H1 (cell line): ENCODE results near the gene TPRN. TPM values are rescaled to one million over a fixed set of nuclear protein-coding genes. Genes with fewer than 3 reads are reported as not detected.
A peak's percentile ranks its signal among the peaks of the same experiment; 100 is the strongest.

ENCODE experiments used
- CTCF ChIA-PET: fragments of 300-600 bp; sonication (Branson Sonifier 250); formaldehyde crosslinking; loops from one replicate; lab custom pipeline; 2021; ENCODE audit not compliant: partially characterized antibody; lab: Charles Lee
- POLR2A ChIA-PET: fragments of 300-600 bp; sonication (Branson Sonifier 250); formaldehyde crosslinking; loops from one replicate; lab custom pipeline; 2021; ENCODE audit warnings: inconsistent platforms; ENCODE audit not compliant: partially characterized antibody; lab: Charles Lee
- DNase-seq, 2 experiments: peaks; one replicate each; pipeline versions ENCODE4 v3.0.0 to v3.0.0-alpha.2; 2010 to 2022; ENCODE audit warnings: low spot score in 2 of 2, low read depth in 1 of 2, mixed read lengths in 1 of 2
- FAIRE-seq: peaks from 2 replicates; lab custom pipeline; 2011; peaks lifted over from hg19 to GRCh38; lab: Jason Lieb, UNC
- H2AFZ ChIP-seq: 2 replicates; pipeline ENCODE4 v1.8.1; 2012; ENCODE audit warnings: low read length, inconsistent platforms
- H2AK5ac ChIP-seq: 2 replicates; pipeline ENCODE4 v1.6.1; 2013; ENCODE audit warnings: low read depth, low read length
- H2BK120ac ChIP-seq: replicated peaks from 2 replicates; pipeline ENCODE3; 2013; ENCODE audit warnings: low read depth, low read length, inconsistent platforms
- H2BK12ac ChIP-seq: 2 replicates; pipeline ENCODE4 v1.6.1; 2013; ENCODE audit warnings: low read depth, low read length
- H2BK15ac ChIP-seq: 2 replicates; pipeline ENCODE4 v1.6.1; 2013; ENCODE audit warnings: low read length
- H2BK20ac ChIP-seq: 2 replicates; pipeline ENCODE4 v1.6.1; 2013; ENCODE audit warnings: low read length
- H2BK5ac ChIP-seq: 2 replicates; pipeline ENCODE4 v1.6.1; 2013; ENCODE audit warnings: low read depth, low read length
- H3K14ac ChIP-seq: 2 replicates; pipeline ENCODE4 v1.6.1; 2013; ENCODE audit warnings: inconsistent platforms; ENCODE audit not compliant: insufficient read length
- H3K18ac ChIP-seq: 2 replicates; pipeline ENCODE4 v1.6.1; 2013; ENCODE audit warnings: low read length; ENCODE audit errors: extremely low read depth
- H3K23ac ChIP-seq: 2 replicates; pipeline ENCODE4 v1.6.1; 2013; ENCODE audit warnings: inconsistent platforms; ENCODE audit not compliant: insufficient read length
- H3K23me2 ChIP-seq: 2 replicates; pipeline ENCODE4 v1.6.1; 2013; ENCODE audit warnings: low read depth, low read length
- H3K27ac ChIP-seq: 2 replicates; pipeline ENCODE4 v1.6.1; 2011; ENCODE audit warnings: low read depth, low read length, inconsistent platforms
- H3K27me3 ChIP-seq, 4 experiments: replicated peaks in 1 of 4; 1 replicate in 1 of 4; 2 replicates in 3 of 4; pipeline versions ENCODE4 v1.6.1 to v1.8.1; 2011 to 2013; ENCODE audit warnings: low read length in 3 of 4, mild to moderate bottlenecking in 3 of 4, inconsistent platforms in 2 of 4, mixed read lengths in 2 of 4, moderate library complexity in 1 of 4; ENCODE audit not compliant: control insufficient read depth in 3 of 4, insufficient read depth in 3 of 4; ENCODE audit errors: extremely low read depth in 1 of 4
- H3K36me3 ChIP-seq, 4 experiments: 2 replicates each; pipeline versions ENCODE4 v1.6.1 to v1.8.1; 2011 to 2013; ENCODE audit warnings: mild to moderate bottlenecking in 4 of 4, low read length in 3 of 4, moderate library complexity in 2 of 4, control low read depth in 1 of 4, inconsistent platforms in 1 of 4; ENCODE audit not compliant: insufficient read depth in 4 of 4, control insufficient read depth in 2 of 4
- H3K4ac ChIP-seq: replicated peaks from 2 replicates; pipeline ENCODE3; 2013; ENCODE audit warnings: low read length, low read depth, mixed read lengths, inconsistent platforms; ENCODE audit not compliant: insufficient read length
- H3K4me1 ChIP-seq, 4 experiments: replicated peaks in 1 of 4; 1 replicate in 1 of 4; 2 replicates in 3 of 4; pipeline versions ENCODE4 v1.6.1 to v1.8.1; 2011 to 2013; ENCODE audit warnings: low read length in 3 of 4, inconsistent platforms in 2 of 4, mixed read lengths in 1 of 4; ENCODE audit not compliant: insufficient read depth in 4 of 4, control insufficient read depth in 3 of 4
- H3K4me2 ChIP-seq, 2 experiments: 2 replicates each; pipeline versions ENCODE4 v1.6.1 to v1.8.1; 2011 to 2013; ENCODE audit warnings: low read depth in 2 of 2, low read length in 2 of 2, control low read depth in 1 of 2, inconsistent platforms in 1 of 2, mild to moderate bottlenecking in 1 of 2; ENCODE audit not compliant: insufficient read depth in 1 of 2
- H3K4me3 ChIP-seq, 4 experiments: fragments of 200-600, 300-600 bp in 1 of 4; sonication (generic), shearing (Covaris generic), sonication (Bioruptor Twin) in 1 of 4; 2 replicates each; pipeline versions ENCODE4 v1.5.1 to v1.8.1; 2011 to 2016; ENCODE audit warnings: low read length in 4 of 4, low read depth in 3 of 4, control low read depth in 2 of 4, inconsistent platforms in 2 of 4, mild to moderate bottlenecking in 2 of 4, mixed read lengths in 1 of 4, moderate library complexity in 1 of 4; ENCODE audit not compliant: insufficient read depth in 2 of 4; ENCODE audit errors: extremely low read depth in 1 of 4
- H3K56ac ChIP-seq: replicated peaks from 2 replicates; pipeline ENCODE3; 2013; ENCODE audit warnings: low read depth, mild to moderate bottlenecking, mixed read lengths, low read length, inconsistent platforms; ENCODE audit not compliant: insufficient read length
- H3K79me1 ChIP-seq: 2 replicates; pipeline ENCODE4 v1.6.1; 2013; ENCODE audit warnings: low read depth, low read length, control low read depth
- H3K79me2 ChIP-seq, 2 experiments: 2 replicates each; pipeline versions ENCODE4 v1.6.1 to v1.8.1; 2012 to 2013; ENCODE audit warnings: low read length in 2 of 2, mild to moderate bottlenecking in 2 of 2, inconsistent platforms in 1 of 2; ENCODE audit not compliant: insufficient read depth in 2 of 2, control insufficient read depth in 1 of 2
- H3K9ac ChIP-seq, 4 experiments: replicated peaks in 1 of 4; 1 replicate in 1 of 4; 2 replicates in 3 of 4; pipeline versions ENCODE4 v1.6.1 to v1.8.1; 2011 to 2013; ENCODE audit warnings: low read depth in 3 of 4, low read length in 3 of 4, control low read depth in 2 of 4, mild to moderate bottlenecking in 2 of 4, moderate library complexity in 2 of 4, inconsistent platforms in 1 of 4; ENCODE audit errors: extremely low read depth in 1 of 4
- H3K9me3 ChIP-seq, 2 experiments: 2 replicates each; pipeline versions ENCODE4 v1.6.1 to v1.8.1; 2012 to 2013; ENCODE audit warnings: mild to moderate bottlenecking in 2 of 2, moderate library complexity in 2 of 2, control low read depth in 1 of 2, inconsistent platforms in 1 of 2, low read depth in 1 of 2, low read length in 1 of 2, mixed read lengths in 1 of 2; ENCODE audit not compliant: insufficient read depth in 2 of 2
- H4K20me1 ChIP-seq, 2 experiments: replicated peaks in 1 of 2; 2 replicates each; pipeline versions ENCODE3 to v1.8.1; 2011 to 2013; ENCODE audit warnings: inconsistent platforms in 2 of 2, low read length in 2 of 2, mild to moderate bottlenecking in 1 of 2; ENCODE audit not compliant: insufficient read depth in 2 of 2, control insufficient read depth in 1 of 2
- H4K5ac ChIP-seq: 2 replicates; pipeline ENCODE4 v1.6.1; 2013; ENCODE audit warnings: low read length, low read depth, mixed read lengths, inconsistent platforms; ENCODE audit not compliant: insufficient read length
- H4K8ac ChIP-seq: 2 replicates; pipeline ENCODE4 v1.8.0; 2013; ENCODE audit warnings: mild to moderate bottlenecking, moderate library complexity, low read length, inconsistent platforms; ENCODE audit not compliant: insufficient read depth; ENCODE audit errors: extremely low read depth
- H4K91ac ChIP-seq: replicated peaks from 2 replicates; pipeline ENCODE3; 2013; ENCODE audit warnings: low read length, mixed read lengths, inconsistent platforms; ENCODE audit not compliant: insufficient read length
- ATF3 ChIP-seq: IDR thresholded peaks from 2 replicates; pipeline ENCODE4 v1.6.1; 2011; ENCODE audit warnings: low read depth, mild to moderate bottlenecking, low read length; ENCODE audit not compliant: insufficient read depth
- BCL11A ChIP-seq, 2 experiments: IDR thresholded peaks; one replicate each; pipeline ENCODE4 v1.6.1; 2011; ENCODE audit warnings: low read depth in 2 of 2, low read length in 2 of 2, mild to moderate bottlenecking in 2 of 2
- CBX5 ChIP-seq: fragments of 300-800, 300-1000 bp; sonication (generic); IDR thresholded peaks from 2 replicates; pipeline ENCODE4 v1.7.1; 2016; ENCODE audit warnings: antibody characterized with exemption, low read length, low read depth
- E2F6 ChIP-seq: IDR thresholded peaks from 2 replicates; pipeline ENCODE4 v1.6.1; 2012; ENCODE audit warnings: inconsistent platforms
- EGR1 ChIP-seq: IDR thresholded peaks from 2 replicates; pipeline ENCODE4 v1.6.1; 2011; ENCODE audit warnings: low read depth, low read length, borderline replicate concordance
- HDAC6 ChIP-seq: IDR thresholded peaks from one replicate; pipeline ENCODE4 v1.7.1; 2012; ENCODE audit warnings: low read depth, mild to moderate bottlenecking, inconsistent platforms, low read length, moderate library complexity
- KDM5A ChIP-seq: fragments of 200-600 bp; IDR thresholded peaks from 2 replicates; pipeline ENCODE4 v1.7.1; 2012; ENCODE audit warnings: mild to moderate bottlenecking, low read length, inconsistent platforms, mixed read lengths
- NANOG ChIP-seq: IDR thresholded peaks from 2 replicates; pipeline ENCODE4 v1.6.1; 2011; ENCODE audit warnings: low read length, low read depth, mild to moderate bottlenecking, inconsistent platforms; ENCODE audit not compliant: insufficient read depth, poor library complexity, severe bottlenecking
- POLR2A ChIP-seq, 2 experiments: IDR thresholded peaks; 1 replicate in 1 of 2; 2 replicates in 1 of 2; pipeline ENCODE4 v1.6.1; 2011; ENCODE audit warnings: low read depth in 2 of 2, low read length in 2 of 2, mild to moderate bottlenecking in 2 of 2; ENCODE audit errors: control extremely low read depth in 1 of 2
- RBBP5 ChIP-seq: IDR thresholded peaks from 2 replicates; pipeline ENCODE4 v1.7.1; 2012; ENCODE audit warnings: low read depth, mild to moderate bottlenecking, inconsistent platforms, low read length, moderate library complexity, borderline replicate concordance
- SIRT6 ChIP-seq: IDR thresholded peaks from one replicate; pipeline ENCODE4 v1.7.1; 2012; ENCODE audit warnings: low read length, inconsistent platforms
- SP1 ChIP-seq: IDR thresholded peaks from 2 replicates; pipeline ENCODE4 v1.6.1; 2011; ENCODE audit warnings: low read depth, low read length
- TAF1 ChIP-seq: IDR thresholded peaks from 2 replicates; pipeline ENCODE4 v1.6.1; 2011; ENCODE audit warnings: mild to moderate bottlenecking, low read depth, low read length
- WGBS, 2 experiments: shearing (Covaris generic) in 1 of 2; methylation state at CpG; one replicate each; pipeline versions ENCODE4 v1.1.6 to v1.1.7; 2013 to 2015; ENCODE audit warnings: low lambda C conversion rate in 2 of 2, mixed read lengths in 2 of 2, inconsistent platforms in 1 of 2, low coverage in 1 of 2, missing lambda C conversion rate in 1 of 2; ENCODE audit not compliant: insufficient replicate concordance in 2 of 2, insufficient coverage in 1 of 2, insufficient read length in 1 of 2; ENCODE audit errors: extremely low coverage in 1 of 2, missing lambda C conversion rate in 1 of 2; 5-methylcytosine and 5-hydroxymethylcytosine counted together
- polyA plus RNA-seq, 7 experiments: library from polyadenylated mRNA; depleted of rRNA in 3 of 7; stranded (reverse) in 5 of 7; unstranded in 2 of 7; fragments of >200 nt in 5 of 7; fragments of 200-250 nt in 2 of 7; gene quantifications; 1 replicate in 5 of 7; 2 replicates in 1 of 7; 4 replicates in 1 of 7; pipeline versions ENCODE4 v1.2.1 to v1.2.3, GENCODE V29; 2011 to 2013; ENCODE audit warnings: missing spikeins in 2 of 7, mixed read lengths in 2 of 7
- total RNA-seq: library from RNA; stranded (reverse); fragmentation: NEBNext Ultra II Directional; extraction: Animal tissue kit (Norgen Biotek cat#: 25700); gene quantifications from 2 replicates; pipeline ENCODE4 v1.2.1, GENCODE V29; 2021

The TPRN gene
- total and polyA plus RNA-seq, 2 of the 8 experiments (the other 6 are each of a cell fraction or from before 2014, with no cell fraction given): 9.7 to 23.2 TPM

GRCh38 chr9:137221095-137221505 is 20.6 kb upstream of the TPRN start:
- ChIA-PET POLR2A (interaction anchor here (0.5 to 69.9 kb wide), 6 partner anchors 14 to 234 kb away, joined by 3 to 1462 read pairs (median 7); partner anchors contain the start of genes ANAPC2, NDOR1, NELFB and SSNA1), CTCF (interaction anchor here (0.6 to 20.2 kb wide), 6 partner anchors 12 to 195 kb away, joined by 3 to 204 read pairs (median 4); partner anchors contain the start of genes ANAPC2, SSNA1 and TUBB4B)
- Histone ChIP-seq H2AFZ (no peak overlapping the region), H4K20me1 (peaks cover 0 to 9% of the 10 kb centered on the region in 2 experiments), H3K79me1 (no peaks in the 10 kb centered on the region), H2BK120ac (no peak overlapping the region), H3K4ac (no peak overlapping the region), H3K9ac (no peak overlapping the region), H4K8ac (no peak overlapping the region), H3K36me3 (peaks cover 0 to 5% (median 2%) of the 10 kb centered on the region in 4 experiments; a peak in 4 of 8 replicates), H2BK20ac (no peak overlapping the region), H2AK5ac (no peak overlapping the region), H3K79me2 (no peaks in the 10 kb centered on the region), H3K27me3 (no peaks in the 10 kb centered on the region; a peak in 2 of 7 replicates), H2BK15ac (no peak overlapping the region), H2BK5ac (no peak overlapping the region), H3K14ac (no peak overlapping the region), H3K9me3 (no peaks in the 10 kb centered on the region), H4K5ac (no peak overlapping the region), H3K4me3 (peak overlapping the region in 2 of 4 experiments; percentile 63 to 67; a peak in 5 of 8 replicates), H3K27ac (no peak overlapping the region), H3K4me2 (peak overlapping the region; percentile 77 to 82), H2BK12ac (no peak overlapping the region), H3K23ac (no peak overlapping the region), H3K56ac (no peak overlapping the region), H3K4me1 (peaks cover 0 to 18% (median 12%) of the 10 kb centered on the region in 4 experiments; a peak in 5 of 7 replicates), H3K23me2 (peaks cover 18% of the 10 kb centered on the region; the same call in 1 of the 2 replicates), H3K18ac (no peak overlapping the region), H4K91ac (no peak overlapping the region)
- 73% methylated on average over 3 of the region's 14 CpGs; no CpG with 5 or more reads in 1 of the 2 experiments for WGBS, 2 experiments
- no peak for DNase-seq
- FAIRE-seq: no peak
- no peak for TF ChIP-seq E2F6
- no peak for TF ChIP-seq EGR1
- TF ChIP-seq NANOG: no peak
- TF ChIP-seq BCL11A (IDR thresholded peaks at IDR 0.05; ENCODE audit: low read depth in 2 of 2, low read length in 2 of 2): no peak
- no peak for TF ChIP-seq POLR2A (IDR thresholded peaks at IDR 0.05; ENCODE audit: control extremely low read depth in 1 of 2, low read depth in 2 of 2, low read length in 2 of 2)
- no peak for TF ChIP-seq CBX5
- TF ChIP-seq TAF1: no peak
- TF ChIP-seq ATF3: no peak
- no peak for TF ChIP-seq SP1
- no peak for TF ChIP-seq KDM5A
- TF ChIP-seq HDAC6: no peak
- no peak for TF ChIP-seq RBBP5
- TF ChIP-seq SIRT6: no peak
